HG03139 (cell line): ENCODE results near the gene SLCO3A1.
"Not testable (repeated sequence)": the region's sequence is repeated elsewhere in the genome, so short reads cannot be mapped to it uniquely, and the experiment has no call there.

ENCODE experiments used
- ATAC-seq: cut with Tn5 transposase; IDR thresholded peaks from one replicate; pipeline ENCODE4 v1.9.1; 2021; ENCODE audit not compliant: unreplicated experiment

Gene SLCO3A1

DNA sequence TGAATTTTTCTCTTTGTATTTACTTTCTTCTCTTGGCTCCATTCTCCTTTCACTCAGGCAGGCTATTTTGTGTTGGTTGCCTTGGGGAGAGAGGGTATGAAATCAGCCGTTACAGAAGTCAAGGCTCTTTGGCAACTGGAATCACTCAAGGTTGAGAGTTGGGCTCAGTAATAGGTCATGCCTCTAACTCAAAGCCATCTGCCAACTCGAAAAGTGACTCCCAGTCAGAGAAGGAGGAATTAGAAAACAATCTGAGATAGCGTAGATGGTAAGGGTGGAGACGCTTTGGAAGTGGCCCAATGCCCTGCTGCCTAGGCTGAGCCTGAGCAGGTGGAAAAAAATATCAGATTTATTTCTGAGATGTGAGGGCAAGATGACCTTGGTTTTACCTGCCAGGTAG lies 334.5 kb downstream of the SLCO3A1 start:
- no peak for ATAC-seq

DNA sequence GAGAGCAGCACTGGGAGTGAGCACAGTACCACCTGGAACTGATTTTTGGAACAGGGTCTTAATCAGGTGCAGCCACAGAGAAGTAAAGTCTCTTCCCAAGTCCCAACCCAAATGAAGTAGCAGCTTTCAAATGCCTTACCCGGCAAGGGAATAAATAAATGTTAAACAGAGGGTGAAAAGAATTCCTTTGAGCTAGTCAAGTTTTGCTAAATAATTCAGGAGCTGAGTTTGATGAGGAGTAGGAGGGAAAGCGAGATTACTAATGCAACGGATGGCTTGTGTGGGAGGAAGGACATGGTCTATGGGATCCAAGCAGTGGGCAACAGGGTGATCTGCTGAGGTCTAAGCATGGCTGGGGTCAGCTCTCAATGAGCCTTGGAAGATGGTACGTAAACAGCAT lies 335.7 kb downstream of the SLCO3A1 start:
- ATAC-seq: no peak

DNA sequence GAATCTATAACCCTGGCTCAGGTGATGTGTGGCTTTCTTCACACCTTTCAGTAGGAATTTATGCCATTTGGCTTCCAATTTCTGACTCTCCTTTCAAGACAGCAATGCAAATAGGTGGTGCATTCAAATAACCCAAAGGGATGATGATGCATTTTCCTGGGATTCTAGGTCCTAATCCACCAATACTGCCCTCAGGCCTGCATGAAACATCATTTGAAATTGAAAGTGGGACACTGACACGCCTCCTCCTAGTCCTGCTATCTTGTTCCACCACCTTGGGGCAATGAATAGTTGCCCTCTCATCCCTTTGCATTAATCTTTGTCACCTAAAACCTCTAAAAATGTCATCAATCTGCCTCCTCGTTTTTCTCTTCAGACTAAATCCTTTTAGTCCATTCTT lies 341.7 kb downstream of the SLCO3A1 start:
- ATAC-seq: no peak

DNA sequence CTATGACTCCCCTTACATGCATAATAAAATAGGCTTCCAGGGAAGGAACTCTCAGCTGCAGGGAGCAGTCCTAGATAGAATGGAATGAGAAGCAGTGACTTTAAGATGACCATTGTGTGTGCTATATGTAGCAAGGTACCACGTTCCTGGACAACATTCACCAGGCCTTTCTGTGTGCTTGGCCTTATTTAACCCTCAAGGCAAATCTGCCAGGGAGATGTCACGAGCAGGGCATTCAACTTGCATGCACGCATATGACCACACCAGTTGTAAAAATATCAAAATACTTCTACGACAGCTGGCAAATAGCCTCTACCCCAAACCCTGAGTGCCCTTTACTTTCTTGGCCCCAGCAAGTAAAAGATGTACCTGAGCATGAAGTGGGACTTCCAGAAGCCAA lies 342.8 kb downstream of the SLCO3A1 start:
- no peak for ATAC-seq

DNA sequence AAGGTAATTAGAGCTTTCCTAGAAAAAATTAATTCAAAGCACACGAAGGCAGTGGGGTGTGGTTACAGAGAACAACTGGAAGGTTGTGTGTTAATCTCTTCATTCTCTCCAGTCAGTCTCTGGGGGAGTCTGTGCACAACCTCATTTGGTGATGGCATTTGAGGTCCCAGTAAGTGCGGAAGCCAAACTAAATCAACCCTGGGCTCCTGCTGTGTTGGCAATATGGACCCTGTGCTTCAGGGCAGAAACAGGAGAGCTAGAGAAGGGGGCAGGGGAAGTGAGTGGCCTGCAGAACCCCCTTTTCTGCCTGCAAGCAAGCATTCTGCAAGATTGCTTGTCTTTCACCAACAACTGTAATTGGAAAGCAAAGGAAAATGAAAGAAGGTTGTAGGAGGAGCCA lies 344.2 kb downstream of the SLCO3A1 start:
- ATAC-seq: no peak

DNA sequence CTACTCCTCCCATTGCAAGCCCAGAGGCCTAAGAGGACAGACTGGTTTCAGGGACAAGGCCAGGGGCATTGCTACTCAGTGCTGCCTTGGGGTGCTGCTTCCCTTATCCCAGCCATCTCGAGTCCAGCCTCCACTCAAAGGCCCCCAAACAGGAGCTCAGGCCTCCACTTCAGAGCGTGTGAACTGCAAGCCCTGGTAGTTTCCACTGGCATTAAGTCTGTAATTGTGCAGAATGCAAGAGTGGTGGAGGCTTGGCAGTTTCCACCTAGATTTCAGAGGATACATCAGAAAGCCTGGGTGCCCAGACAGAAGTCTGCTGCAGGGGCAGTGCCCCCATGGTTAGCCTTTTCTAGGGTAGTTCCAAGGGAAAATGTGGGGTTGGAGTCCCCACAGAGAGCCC lies 347.4 kb downstream of the SLCO3A1 start:
- ATAC-seq: no peak

DNA sequence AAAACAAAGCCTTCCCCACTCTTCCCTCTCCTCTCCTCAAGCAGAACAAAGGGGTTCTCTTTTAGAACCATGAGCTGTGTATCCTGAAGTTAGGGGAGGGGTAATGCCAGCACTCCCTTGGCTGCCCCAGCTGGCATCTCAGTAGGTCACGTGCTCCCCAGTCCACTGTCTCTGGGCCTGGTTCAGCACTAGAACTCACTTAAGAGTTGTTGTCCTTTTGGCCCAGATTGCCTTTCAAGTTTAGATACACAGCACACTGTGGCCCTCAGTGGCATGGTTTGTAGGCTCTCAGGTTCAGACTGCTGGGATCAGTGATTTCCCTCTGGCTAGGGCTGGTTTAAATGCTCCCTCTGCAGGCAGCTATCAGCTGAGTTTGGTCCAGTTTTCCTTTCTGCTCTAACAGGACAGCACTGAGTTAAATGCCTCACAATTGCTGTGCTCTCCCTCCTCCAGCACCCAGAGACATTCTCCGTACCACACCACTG lies 351.8 kb downstream of the SLCO3A1 start:
- ATAC-seq: no peak

DNA sequence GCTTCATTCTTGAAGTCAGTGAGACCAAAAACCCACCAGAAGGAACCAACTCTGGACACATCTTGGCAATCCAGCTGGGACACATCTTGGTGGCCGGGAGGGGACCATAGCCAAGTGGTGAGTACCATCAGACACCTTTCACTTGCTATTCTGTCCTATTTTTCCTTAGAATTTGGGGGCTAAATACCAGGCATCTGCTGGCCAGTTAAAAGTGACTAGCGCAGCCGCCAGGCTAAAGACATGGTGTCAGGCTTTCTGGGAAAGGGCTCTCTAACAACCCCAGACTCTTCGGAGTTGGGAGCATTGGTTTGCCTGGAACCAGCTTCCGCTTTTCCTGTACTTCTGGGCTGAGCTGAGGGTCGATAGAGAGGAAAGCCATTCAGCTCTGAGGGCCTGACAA lies 354.1 kb downstream of the SLCO3A1 start:
- not testable (repeated sequence) for ATAC-seq
